Mucosa of descending colon (tissue), 3 donors: ENCODE measurements around the gene KRTAP4-11. TPM values are rescaled to one million over a fixed set of nuclear protein-coding genes. Genes with fewer than 3 reads are reported as not detected.
"Not testable (repeated sequence)": the region's sequence is repeated elsewhere in the genome, so short reads cannot be mapped to it uniquely, and the experiment has no call there.

ENCODE experiments used
- ATAC-seq: fragments of 200-7000 bp; cut with Tn5 transposase; one replicate; pipeline ENCODE4 v1.9.1; 2020; ENCODE audit warnings: mild to moderate bottlenecking, moderate library complexity
- DNase-seq, 3 donors: peaks; one replicate each; pipeline ENCODE4 v3.0.0-alpha.2; 2020
- H3K36me3 ChIP-seq: fragments of 200-600 bp; one replicate; pipeline ENCODE4 v1.8.0; 2021; ENCODE audit warnings: low read depth, mild to moderate bottlenecking
- H3K4me1 ChIP-seq: fragments of 200-600 bp; one replicate; pipeline ENCODE4 v1.8.0; 2021; ENCODE audit warnings: low read depth, mild to moderate bottlenecking
- H3K4me3 ChIP-seq: fragments of 200-600 bp; one replicate; pipeline ENCODE4 v1.8.0; 2021; ENCODE audit warnings: mild to moderate bottlenecking
- H3K9me3 ChIP-seq: fragments of 200-600 bp; one replicate; pipeline ENCODE4 v1.8.0; 2021; ENCODE audit warnings: mild to moderate bottlenecking
- CTCF ChIP-seq: fragments of 200-600 bp; IDR thresholded peaks from one replicate; pipeline ENCODE4 v1.8.0; 2022; ENCODE audit warnings: antibody characterized with exemption, mild to moderate bottlenecking
- intact Hi-C, 2 donors: fragments of 100-400 bp; cut with DNase I in 1 of 2; cut with micrococcal nuclease in 1 of 2; formaldehyde crosslinking; loops; one replicate each; pipeline versions ENCODE4 v1.11.0 to v1.11.1; 2022; cut with DNase I, micrococcal nuclease
- total RNA-seq, 3 donors: library from RNA; stranded (reverse); fragmentation: NEBNext Ultra II Directional in 2 of 3; extraction: Animal tissue kit (Norgen Biotek cat#: 25700) in 2 of 3; gene quantifications; one replicate each; pipeline versions ENCODE4 v1.2.1 to v1.2.4, GENCODE V29; 2021 to 2023
- donor health status: DM: no; HTN: no; CAD: no; lungs with moderate emphysema.
- donor health status: DM: no; HTN: no; CAD: no.
- donor health status: DM: no; HTN: yes; CAD: no.

Gene KRTAP4-11
- total RNA-seq, 3 donors from 2014 or later: not detected

GRCh38 chr17:41116297-41116696, 1.9 kb downstream of the KRTAP4-11 start:
- Histone ChIP-seq H3K36me3 (no peaks in the 10 kb centered on the region), H3K4me3 (no peak overlapping the region), H3K4me1 (no peaks in the 10 kb centered on the region), H3K9me3 (no peaks in the 10 kb centered on the region)
- intact Hi-C loops: no loop called here
- DNase-seq: no peak
- ATAC-seq: peak; percentile 51
- TF ChIP-seq CTCF: no peak

- no peaks in the 10 kb centered on the region for H3K9me3 ChIP-seq
- no peaks in the 10 kb centered on the region for H3K4me1 ChIP-seq
- no peak for ATAC-seq
- H3K4me3 ChIP-seq: no peak overlapping the region
- H3K36me3 ChIP-seq: no peaks in the 10 kb centered on the region
- no peak for DNase-seq
- TF ChIP-seq CTCF: no peak
- intact Hi-C loops: no loop called here
Observed at GRCh38 chr17:41111151-41111885, 6.9 kb downstream of the KRTAP4-11 start.

- H3K9me3 ChIP-seq, H3K4me3 ChIP-seq, H3K4me1 ChIP-seq, H3K36me3 ChIP-seq, ATAC-seq, intact Hi-C loops, DNase-seq: not testable (repeated sequence)
Observed at GRCh38 chr17:41108728-41109386, 9.3 kb downstream of the KRTAP4-11 start.

GRCh38 chr17:41107941-41108450, 10.2 kb downstream of the KRTAP4-11 start:
- H3K9me3 ChIP-seq: no peaks in the 10 kb centered on the region
- H3K36me3 ChIP-seq: no peaks in the 10 kb centered on the region
- ATAC-seq (no peak), DNase-seq (no peak)
- intact Hi-C loops: no loop called here
- no peaks in the 10 kb centered on the region for H3K4me1 ChIP-seq
- TF ChIP-seq CTCF: no peak
- H3K4me3 ChIP-seq: no peak overlapping the region

GRCh38 chr17:41105347-41105746, 12.8 kb downstream of the KRTAP4-11 start, which contains the start of gene KRTAP4-9:
Gene KRTAP4-9 (plus strand): TSS chr17:41105389. CDS start chr17:41105389, 0 bp downstream.
- H3K9me3 ChIP-seq, DNase-seq, ATAC-seq, H3K4me1 ChIP-seq, H3K36me3 ChIP-seq, H3K4me3 ChIP-seq, intact Hi-C loops: not testable (repeated sequence)

- ATAC-seq, H3K36me3 ChIP-seq, intact Hi-C loops, H3K4me1 ChIP-seq, H3K9me3 ChIP-seq, H3K4me3 ChIP-seq, DNase-seq: not testable (repeated sequence)
Observed at GRCh38 chr17:41104386-41105038, 13.7 kb downstream of the KRTAP4-11 start.

GRCh38 chr17:41103896-41104295, 14.3 kb downstream of the KRTAP4-11 start:
- TF ChIP-seq CTCF: no peak
- intact Hi-C loops: no loop called here
- no peak overlapping the region for H3K4me3 ChIP-seq
- no peaks in the 10 kb centered on the region for H3K4me1 ChIP-seq
- ATAC-seq: no peak
- no peak for DNase-seq
- no peaks in the 10 kb centered on the region for H3K36me3 ChIP-seq
- no peaks in the 10 kb centered on the region for H3K9me3 ChIP-seq
